GM21367 (cell line): ENCODE measurements around the gene CPA4.

Experiments
- ATAC-seq: cut with Tn5 transposase; IDR thresholded peaks from one replicate; pipeline ENCODE4 v1.9.1; 2021; ENCODE audit not compliant: unreplicated experiment

The CPA4 gene

GRCh38 chr7:130342701-130343380, 49.9 kb downstream of the CPA4 start:
- no peak for ATAC-seq

- no peak for ATAC-seq
Measured at GRCh38 chr7:130344271-130344866, 51.4 kb downstream of the CPA4 start, which contains the start of gene CPA5. Gene CPA5 (plus strand): TSS chr7:130344816. CDS start chr7:130346486, 1,670 bp downstream.

- no peak for ATAC-seq
Measured at GRCh38 chr7:130345136-130345535, 52.2 kb downstream of the CPA4 start.

- no peak for ATAC-seq
Measured at GRCh38 chr7:130345725-130346124, 52.8 kb downstream of the CPA4 start.

- ATAC-seq, result no peak
Measured at GRCh38 chr7:130346177-130346905, 53.4 kb downstream of the CPA4 start.

GRCh38 chr7:130346941-130347340, 54.0 kb downstream of the CPA4 start:
- no peak for ATAC-seq

- no peak for ATAC-seq
Measured at GRCh38 chr7:130349911-130350782, 57.2 kb downstream of the CPA4 start.

- no peak for ATAC-seq
Measured at GRCh38 chr7:130350945-130351790, 58.2 kb downstream of the CPA4 start.

- no peak for ATAC-seq
Measured at GRCh38 chr7:130351791-130352090, 58.8 kb downstream of the CPA4 start.

GRCh38 chr7:130352194-130353074, 59.5 kb downstream of the CPA4 start:
- no peak for ATAC-seq

- ATAC-seq, result no peak
Measured at GRCh38 chr7:130353196-130353595, 60.2 kb downstream of the CPA4 start.

- ATAC-seq, result no peak
Measured at GRCh38 chr7:130356121-130356875, 63.3 kb downstream of the CPA4 start.

GRCh38 chr7:130356876-130357611, 64.1 kb downstream of the CPA4 start:
- ATAC-seq, result no peak

GRCh38 chr7:130358471-130358870, 65.5 kb downstream of the CPA4 start:
- no peak for ATAC-seq

GRCh38 chr7:130359276-130359857, 66.4 kb downstream of the CPA4 start:
- ATAC-seq, result no peak

GRCh38 chr7:130360518-130360917, 67.6 kb downstream of the CPA4 start:
- no peak for ATAC-seq

GRCh38 chr7:130361681-130362080, 68.7 kb downstream of the CPA4 start:
- ATAC-seq, result no peak
